ENCODE results near the gene RALGPS1.

RALGPS1 gene

GRCh38 chr9:127197186-127197860 is 282.7 kb downstream of the RALGPS1 start (continued):
- TF ChIP-seq, protein P1, sequence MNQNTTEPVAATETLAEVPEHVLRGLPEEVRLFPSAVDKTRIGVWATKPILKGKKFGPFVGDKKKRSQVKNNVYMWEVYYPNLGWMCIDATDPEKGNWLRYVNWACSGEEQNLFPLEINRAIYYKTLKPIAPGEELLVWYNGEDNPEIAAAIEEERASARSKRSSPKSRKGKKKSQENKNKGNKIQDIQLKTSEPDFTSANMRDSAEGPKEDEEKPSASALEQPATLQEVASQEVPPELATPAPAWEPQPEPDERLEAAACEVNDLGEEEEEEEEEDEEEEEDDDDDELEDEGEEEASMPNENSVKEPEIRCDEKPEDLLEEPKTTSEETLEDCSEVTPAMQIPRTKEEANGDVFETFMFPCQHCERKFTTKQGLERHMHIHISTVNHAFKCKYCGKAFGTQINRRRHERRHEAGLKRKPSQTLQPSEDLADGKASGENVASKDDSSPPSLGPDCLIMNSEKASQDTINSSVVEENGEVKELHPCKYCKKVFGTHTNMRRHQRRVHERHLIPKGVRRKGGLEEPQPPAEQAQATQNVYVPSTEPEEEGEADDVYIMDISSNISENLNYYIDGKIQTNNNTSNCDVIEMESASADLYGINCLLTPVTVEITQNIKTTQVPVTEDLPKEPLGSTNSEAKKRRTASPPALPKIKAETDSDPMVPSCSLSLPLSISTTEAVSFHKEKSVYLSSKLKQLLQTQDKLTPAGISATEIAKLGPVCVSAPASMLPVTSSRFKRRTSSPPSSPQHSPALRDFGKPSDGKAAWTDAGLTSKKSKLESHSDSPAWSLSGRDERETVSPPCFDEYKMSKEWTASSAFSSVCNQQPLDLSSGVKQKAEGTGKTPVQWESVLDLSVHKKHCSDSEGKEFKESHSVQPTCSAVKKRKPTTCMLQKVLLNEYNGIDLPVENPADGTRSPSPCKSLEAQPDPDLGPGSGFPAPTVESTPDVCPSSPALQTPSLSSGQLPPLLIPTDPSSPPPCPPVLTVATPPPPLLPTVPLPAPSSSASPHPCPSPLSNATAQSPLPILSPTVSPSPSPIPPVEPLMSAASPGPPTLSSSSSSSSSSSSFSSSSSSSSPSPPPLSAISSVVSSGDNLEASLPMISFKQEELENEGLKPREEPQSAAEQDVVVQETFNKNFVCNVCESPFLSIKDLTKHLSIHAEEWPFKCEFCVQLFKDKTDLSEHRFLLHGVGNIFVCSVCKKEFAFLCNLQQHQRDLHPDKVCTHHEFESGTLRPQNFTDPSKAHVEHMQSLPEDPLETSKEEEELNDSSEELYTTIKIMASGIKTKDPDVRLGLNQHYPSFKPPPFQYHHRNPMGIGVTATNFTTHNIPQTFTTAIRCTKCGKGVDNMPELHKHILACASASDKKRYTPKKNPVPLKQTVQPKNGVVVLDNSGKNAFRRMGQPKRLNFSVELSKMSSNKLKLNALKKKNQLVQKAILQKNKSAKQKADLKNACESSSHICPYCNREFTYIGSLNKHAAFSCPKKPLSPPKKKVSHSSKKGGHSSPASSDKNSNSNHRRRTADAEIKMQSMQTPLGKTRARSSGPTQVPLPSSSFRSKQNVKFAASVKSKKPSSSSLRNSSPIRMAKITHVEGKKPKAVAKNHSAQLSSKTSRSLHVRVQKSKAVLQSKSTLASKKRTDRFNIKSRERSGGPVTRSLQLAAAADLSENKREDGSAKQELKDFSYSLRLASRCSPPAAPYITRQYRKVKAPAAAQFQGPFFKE (tag by site-specific recombination; IDR thresholded peaks at IDR 0.05; ENCODE audit: borderline replicate concordance) = no peak
- TF ChIP-seq, protein P2, sequence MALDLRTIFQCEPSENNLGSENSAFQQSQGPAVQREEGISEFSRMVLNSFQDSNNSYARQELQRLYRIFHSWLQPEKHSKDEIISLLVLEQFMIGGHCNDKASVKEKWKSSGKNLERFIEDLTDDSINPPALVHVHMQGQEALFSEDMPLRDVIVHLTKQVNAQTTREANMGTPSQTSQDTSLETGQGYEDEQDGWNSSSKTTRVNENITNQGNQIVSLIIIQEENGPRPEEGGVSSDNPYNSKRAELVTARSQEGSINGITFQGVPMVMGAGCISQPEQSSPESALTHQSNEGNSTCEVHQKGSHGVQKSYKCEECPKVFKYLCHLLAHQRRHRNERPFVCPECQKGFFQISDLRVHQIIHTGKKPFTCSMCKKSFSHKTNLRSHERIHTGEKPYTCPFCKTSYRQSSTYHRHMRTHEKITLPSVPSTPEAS (tag by site-specific recombination; IDR thresholded peaks at IDR 0.05) = no peak
- TF ChIP-seq WT1 (tag by site-specific recombination; IDR thresholded peaks at IDR 0.05) = no peak
- no peak for TF ChIP-seq ZNF350 (tag by site-specific recombination; IDR thresholded peaks at IDR 0.05)
- TF ChIP-seq ZFP69B (tag by site-specific recombination; IDR thresholded peaks at IDR 0.05) = no peak
- TF ChIP-seq MEIS1 (CRISPR knock-in tag; IDR thresholded peaks at IDR 0.05; ENCODE audit: borderline replicate concordance) = no peak
- TF ChIP-seq ZBTB20 (tag by site-specific recombination; IDR thresholded peaks at IDR 0.05) = no peak
- no peak for TF ChIP-seq GLIS1 (tag by site-specific recombination; IDR thresholded peaks at IDR 0.05)
- no peak for TF ChIP-seq GLI2 (tag by site-specific recombination; IDR thresholded peaks at IDR 0.05; ENCODE audit: borderline replicate concordance, low read depth)

DNA sequence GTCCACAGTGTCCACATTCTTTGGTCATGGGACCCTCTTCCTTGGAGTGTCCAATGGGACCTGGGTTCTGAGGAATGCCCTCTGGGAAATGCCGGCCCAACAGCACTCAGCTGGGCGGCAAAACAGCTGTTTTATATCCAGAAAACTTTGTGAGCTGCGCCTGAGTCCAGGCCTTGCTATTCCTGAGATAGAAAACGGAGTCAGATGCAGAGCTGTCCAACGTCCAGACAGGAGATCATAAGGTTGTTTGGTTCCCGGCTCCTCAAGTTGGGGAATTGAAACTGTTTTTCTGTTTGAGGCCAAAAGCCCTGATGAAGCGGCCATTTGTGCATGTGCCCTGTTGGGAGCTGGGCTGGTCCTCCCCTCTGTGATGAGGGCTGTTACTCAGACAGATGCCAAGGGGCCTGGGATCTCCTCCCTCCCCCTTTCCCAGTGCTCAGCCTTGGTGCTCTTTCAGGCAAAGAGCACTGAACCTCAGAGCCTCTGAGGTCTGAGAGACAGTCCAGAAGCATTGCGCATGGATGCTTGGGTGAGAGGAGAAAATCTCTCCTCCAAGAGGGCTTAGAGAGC is 283.4 kb downstream of the RALGPS1 start:
- peaks cover 0 to 4% of the 10 kb centered on the region in 2 experiments; a peak in 1 of 3 replicates for H3K36me3 ChIP-seq (ENCODE audit: control insufficient read depth in 2 of 2, insufficient read depth in 1 of 2, low read length in 2 of 2)
- no peaks in the 10 kb centered on the region for H3K9me3 ChIP-seq (ENCODE audit: control insufficient read depth, insufficient read depth, low read depth, low read length)
- ChIA-PET CTCF (interaction anchor here (0.6 to 9.8 kb wide), 21 partner anchors 14 to 277 kb away, joined by 3 to 188 read pairs (median 3); partner anchors contain the start of gene ANGPTL2), POLR2A (no interaction called here)
- H3K27ac ChIP-seq (ENCODE audit: extremely low read depth, low read depth, low read length) = no peak overlapping the region
- no peak overlapping the region for H3K4me3 ChIP-seq (ENCODE audit: low read depth, low read length)
- no peaks in the 10 kb centered on the region for H3K4me1 ChIP-seq (ENCODE audit: control insufficient read depth, insufficient read depth, low read length)
- TF ChIP-seq ZNF366 (tag by site-specific recombination; conservative IDR thresholded peaks at IDR 0.05) (no peak), IKZF3 (tag by site-specific recombination; IDR thresholded peaks at IDR 0.05) (no peak), ZNF2 (tag by site-specific recombination; IDR thresholded peaks at IDR 0.05) (no peak), ZFP3 (tag by site-specific recombination; IDR thresholded peaks at IDR 0.05; ENCODE audit: low read depth) (no peak), ZNF530 (tag by site-specific recombination; IDR thresholded peaks at IDR 0.05; ENCODE audit: low read depth) (no peak), ZNF558 (tag by site-specific recombination; IDR thresholded peaks at IDR 0.05) (no peak), ZNF112 (tag by site-specific recombination; IDR thresholded peaks at IDR 0.05) (no peak), ZNF571 (tag by site-specific recombination; IDR thresholded peaks at IDR 0.05) (no peak), ZNF660 (tag by site-specific recombination; IDR thresholded peaks at IDR 0.05) (no peak), ZNF26 (tag by site-specific recombination; IDR thresholded peaks at IDR 0.05) (no peak)
- TF ChIP-seq, protein P3, sequence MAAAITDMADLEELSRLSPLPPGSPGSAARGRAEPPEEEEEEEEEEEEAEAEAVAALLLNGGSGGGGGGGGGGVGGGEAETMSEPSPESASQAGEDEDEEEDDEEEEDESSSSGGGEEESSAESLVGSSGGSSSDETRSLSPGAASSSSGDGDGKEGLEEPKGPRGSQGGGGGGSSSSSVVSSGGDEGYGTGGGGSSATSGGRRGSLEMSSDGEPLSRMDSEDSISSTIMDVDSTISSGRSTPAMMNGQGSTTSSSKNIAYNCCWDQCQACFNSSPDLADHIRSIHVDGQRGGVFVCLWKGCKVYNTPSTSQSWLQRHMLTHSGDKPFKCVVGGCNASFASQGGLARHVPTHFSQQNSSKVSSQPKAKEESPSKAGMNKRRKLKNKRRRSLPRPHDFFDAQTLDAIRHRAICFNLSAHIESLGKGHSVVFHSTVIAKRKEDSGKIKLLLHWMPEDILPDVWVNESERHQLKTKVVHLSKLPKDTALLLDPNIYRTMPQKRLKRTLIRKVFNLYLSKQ (tag by site-specific recombination; IDR thresholded peaks at IDR 0.05; ENCODE audit: borderline replicate concordance) = no peak
- TF ChIP-seq, protein P4, sequence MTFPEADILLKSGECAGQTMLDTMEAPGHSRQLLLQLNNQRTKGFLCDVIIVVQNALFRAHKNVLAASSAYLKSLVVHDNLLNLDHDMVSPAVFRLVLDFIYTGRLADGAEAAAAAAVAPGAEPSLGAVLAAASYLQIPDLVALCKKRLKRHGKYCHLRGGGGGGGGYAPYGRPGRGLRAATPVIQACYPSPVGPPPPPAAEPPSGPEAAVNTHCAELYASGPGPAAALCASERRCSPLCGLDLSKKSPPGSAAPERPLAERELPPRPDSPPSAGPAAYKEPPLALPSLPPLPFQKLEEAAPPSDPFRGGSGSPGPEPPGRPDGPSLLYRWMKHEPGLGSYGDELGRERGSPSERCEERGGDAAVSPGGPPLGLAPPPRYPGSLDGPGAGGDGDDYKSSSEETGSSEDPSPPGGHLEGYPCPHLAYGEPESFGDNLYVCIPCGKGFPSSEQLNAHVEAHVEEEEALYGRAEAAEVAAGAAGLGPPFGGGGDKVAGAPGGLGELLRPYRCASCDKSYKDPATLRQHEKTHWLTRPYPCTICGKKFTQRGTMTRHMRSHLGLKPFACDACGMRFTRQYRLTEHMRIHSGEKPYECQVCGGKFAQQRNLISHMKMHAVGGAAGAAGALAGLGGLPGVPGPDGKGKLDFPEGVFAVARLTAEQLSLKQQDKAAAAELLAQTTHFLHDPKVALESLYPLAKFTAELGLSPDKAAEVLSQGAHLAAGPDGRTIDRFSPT (tag by site-specific recombination; IDR thresholded peaks at IDR 0.05) = no peak
